HK-2 (cell line): ENCODE measurements around the gene OMG.
"Not testable (repeated sequence)": the region's sequence is repeated elsewhere in the genome, so short reads cannot be mapped to it uniquely, and the experiment has no call there.

Experiments
- DNase-seq: peaks from one replicate; pipeline ENCODE4 v3.0.0-alpha.2; 2018; ENCODE audit not compliant: unreplicated experiment

OMG gene, protein sequence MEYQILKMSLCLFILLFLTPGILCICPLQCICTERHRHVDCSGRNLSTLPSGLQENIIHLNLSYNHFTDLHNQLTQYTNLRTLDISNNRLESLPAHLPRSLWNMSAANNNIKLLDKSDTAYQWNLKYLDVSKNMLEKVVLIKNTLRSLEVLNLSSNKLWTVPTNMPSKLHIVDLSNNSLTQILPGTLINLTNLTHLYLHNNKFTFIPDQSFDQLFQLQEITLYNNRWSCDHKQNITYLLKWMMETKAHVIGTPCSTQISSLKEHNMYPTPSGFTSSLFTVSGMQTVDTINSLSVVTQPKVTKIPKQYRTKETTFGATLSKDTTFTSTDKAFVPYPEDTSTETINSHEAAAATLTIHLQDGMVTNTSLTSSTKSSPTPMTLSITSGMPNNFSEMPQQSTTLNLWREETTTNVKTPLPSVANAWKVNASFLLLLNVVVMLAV

GRCh38 chr17:31297090-31297489 lies at the start of gene OMG:
Gene OMG (minus strand): TSS chr17:31297239. CDS start chr17:31296331, 908 bp downstream.
- no peak for DNase-seq

GRCh38 chr17:31345191-31345747 lies 48.2 kb upstream of the OMG start:
- not testable (repeated sequence) for DNase-seq

DNA sequence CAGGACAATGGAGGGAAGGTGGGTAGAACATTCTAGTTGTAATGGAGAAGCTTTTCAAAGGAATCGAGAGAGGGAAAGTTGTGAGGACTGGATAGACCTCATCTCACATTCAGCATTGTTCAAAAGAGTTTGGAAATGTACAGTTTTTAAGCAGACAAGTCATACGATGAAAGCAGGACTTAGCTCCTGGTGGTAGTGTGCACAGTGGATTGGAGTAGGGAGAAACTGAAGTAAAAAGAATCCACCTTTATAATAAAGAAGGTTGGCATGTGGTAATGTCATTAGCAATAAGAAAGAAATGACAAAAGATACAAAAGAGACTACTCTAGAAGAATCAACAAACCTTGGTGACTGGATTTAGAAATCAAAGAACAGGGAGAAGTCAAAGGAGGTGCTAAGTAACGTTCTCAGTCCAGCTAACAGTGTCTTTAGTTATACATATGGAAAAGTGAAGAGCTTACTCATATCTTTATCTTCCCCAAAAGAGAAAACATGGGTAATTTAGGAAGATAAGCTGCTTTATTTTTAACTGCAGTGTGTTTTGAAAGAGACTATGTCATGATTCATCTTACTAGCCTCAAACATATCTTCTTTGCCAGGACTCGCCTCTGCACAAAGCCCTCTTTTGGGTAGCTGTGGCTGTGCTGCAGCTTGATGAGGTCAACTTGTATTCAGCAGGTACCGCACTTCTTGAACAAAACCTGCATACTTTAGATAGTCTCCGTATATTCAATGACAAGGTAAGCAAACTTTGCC lies 43.0 kb upstream of the OMG start:
- DNase-seq = no peak

DNA sequence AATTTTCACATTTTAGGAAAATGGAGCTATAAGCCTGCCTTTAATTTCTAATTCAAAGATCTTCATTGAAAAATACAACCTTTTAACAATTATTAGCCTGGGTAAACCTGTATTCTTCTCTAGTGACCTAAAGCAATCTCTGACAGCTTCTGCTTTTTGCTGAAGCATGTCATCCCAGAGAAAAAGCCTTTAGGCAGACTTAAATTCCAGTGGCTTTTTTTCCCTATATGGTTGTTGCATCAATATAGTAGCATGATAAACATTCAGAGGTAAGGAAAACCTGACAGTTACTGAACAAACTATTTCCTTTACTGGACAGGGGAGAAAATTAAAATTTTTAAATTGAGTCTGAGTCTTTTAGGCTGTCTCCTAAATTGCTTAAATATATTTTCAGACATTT lies 32.2 kb upstream of the OMG start:
- DNase-seq = no peak

DNA sequence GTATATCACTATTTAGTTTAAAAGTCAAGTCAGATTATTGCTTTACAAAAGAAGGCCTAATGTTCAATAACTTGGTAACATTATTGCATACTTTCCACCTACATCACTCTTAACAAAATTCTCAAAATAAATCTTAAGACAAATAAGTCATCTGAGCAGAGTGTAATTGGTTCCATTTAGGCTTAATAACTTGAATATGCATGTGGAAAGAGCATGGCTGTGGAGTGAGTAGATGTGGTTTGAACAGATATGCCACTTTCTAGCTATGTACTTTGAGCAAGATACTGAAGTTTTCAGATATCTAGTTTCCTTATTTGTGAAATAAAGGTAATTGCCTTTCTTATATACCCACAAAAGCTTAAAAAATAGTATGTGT lies 31.1 kb upstream of the OMG start:
- no peak for DNase-seq

DNA sequence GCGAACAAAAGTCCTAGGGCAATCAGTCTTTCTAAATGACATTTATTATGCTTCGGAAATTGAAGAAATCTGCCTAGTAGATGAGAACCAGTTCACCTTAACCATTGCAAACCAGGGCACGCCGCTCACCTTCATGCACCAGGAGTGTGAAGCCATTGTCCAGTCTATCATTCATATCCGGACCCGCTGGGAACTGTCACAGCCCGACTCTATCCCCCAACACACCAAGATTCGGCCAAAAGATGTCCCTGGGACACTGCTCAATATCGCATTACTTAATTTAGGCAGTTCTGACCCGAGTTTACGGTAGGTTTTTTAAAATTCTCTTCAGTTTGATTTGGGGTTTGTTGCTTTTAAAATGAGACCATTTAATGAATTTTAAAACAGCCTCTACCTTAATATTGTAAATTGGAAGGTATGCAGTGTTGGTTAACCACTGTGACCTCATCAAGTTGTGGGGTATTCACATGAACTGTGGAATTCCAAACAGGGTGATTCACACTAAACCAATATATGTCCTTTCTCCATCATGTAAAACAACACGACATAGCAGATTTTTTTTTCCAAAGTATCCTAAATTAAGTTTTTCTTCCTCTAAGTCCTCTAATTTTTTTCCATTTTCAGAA lies 30.6 kb upstream of the OMG start:
- DNase-seq = peak; percentile 59

GRCh38 chr17:31323551-31323950 lies 26.5 kb upstream of the OMG start:
- no peak for DNase-seq

GRCh38 chr17:31321966-31322365 lies 24.9 kb upstream of the OMG start:
- DNase-seq = no peak

- DNase-seq = peak; percentile 34
These were observed 24.4 kb upstream of the OMG start, which contains the start of gene EVI2A for GRCh38 chr17:31321481-31321880. Gene EVI2A (minus strand): TSS chr17:31321622. CDS start chr17:31319013, 2,609 bp downstream.

- no peak for DNase-seq
These were observed 23.8 kb upstream of the OMG start for GRCh38 chr17:31320791-31321190.

DNA sequence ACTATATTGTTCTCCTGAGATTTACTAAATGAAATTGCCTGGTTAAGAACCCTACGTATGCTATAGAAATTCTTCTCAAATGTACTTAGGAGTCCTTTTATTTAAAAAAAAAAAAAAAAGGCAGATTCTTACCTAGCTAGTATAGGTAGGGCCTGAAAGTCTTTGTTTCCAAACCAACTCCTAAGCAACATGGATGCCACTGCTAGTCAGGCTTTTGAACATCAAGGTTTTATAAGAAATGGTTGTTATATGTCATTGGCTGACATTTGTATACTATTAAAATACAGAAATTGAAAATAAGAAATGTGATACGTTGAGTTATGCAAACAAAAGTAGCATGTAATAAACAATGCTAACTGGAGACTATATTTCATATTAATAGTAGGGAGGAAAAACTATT lies 23.2 kb upstream of the OMG start:
- no peak for DNase-seq

- DNase-seq = no peak
These were observed 22.0 kb upstream of the OMG start for GRCh38 chr17:31318851-31319661.

DNA sequence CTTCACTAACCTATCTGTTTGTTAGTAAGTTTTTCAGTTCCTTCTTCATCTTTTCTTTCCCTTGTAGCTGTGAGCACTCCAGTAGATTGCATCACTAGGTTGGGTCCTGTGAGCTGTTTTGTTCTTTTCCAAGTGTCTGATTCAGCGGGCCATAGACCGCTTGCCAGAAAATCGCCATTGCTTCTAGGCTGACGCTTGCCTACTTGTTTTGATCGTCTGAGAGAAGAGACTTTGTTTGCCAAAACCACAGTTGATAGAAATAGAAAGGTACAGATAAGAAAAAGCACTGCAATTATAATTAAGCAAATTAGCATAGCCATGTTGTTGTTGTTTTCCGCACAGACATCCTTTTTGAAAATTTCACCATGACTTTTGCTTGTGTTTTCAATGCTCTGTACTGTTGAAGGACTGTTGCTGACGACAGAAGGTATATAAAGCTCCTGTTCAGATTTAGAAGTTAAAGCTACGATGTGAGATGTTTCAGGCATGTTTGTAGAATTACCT lies 21.3 kb upstream of the OMG start:
- no peak for DNase-seq

- DNase-seq = no peak
These were observed 17.7 kb upstream of the OMG start for GRCh38 chr17:31314782-31315100.

DNA sequence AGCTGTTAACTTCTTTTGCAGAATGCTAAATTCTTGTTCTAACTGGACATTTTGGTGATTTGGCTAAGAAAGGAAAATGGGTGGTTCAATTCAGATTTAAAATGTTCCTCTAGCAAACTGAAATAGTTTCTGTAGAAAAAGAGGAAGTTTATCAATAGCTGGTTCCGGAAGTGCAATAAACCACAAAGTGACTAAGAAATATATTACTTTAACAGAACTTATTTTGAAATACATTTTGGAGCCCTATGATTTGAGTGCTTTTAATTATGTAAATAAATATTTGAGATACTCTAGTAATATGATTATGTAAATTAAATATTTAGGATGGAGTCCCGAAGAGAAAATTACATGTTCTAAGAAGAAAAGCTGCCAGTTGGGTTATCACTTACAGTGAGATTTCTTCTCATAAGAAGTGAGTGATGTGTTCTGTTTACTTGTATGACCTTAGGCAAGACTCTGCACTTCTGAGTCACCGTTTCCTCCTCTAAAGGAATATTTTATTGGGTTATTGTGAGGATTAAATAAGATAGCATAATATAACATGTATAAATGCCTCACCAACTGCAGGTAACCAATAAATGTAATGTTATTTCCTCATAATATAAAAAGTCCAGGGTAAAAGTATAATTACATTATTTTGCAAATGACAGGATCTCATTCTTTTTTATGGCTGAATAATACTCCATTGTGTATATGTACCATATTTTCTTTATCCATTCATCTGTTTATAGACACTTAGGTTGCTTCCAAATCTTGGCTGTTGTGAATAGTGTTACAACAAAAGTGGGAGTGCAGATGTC lies 17.1 kb upstream of the OMG start, which contains the start of gene EVI2B:
TSS of gene EVI2B (minus strand) at position 73 of the 800 bp plus-strand sequence. CDS start 8,445 bp downstream, outside the sequence.
- DNase-seq = no peak

GRCh38 chr17:31312223-31312622 lies 15.2 kb upstream of the OMG start:
- DNase-seq = not testable (repeated sequence)

- DNase-seq = no peak
These were observed 14.5 kb upstream of the OMG start for GRCh38 chr17:31311526-31311925.

DNA sequence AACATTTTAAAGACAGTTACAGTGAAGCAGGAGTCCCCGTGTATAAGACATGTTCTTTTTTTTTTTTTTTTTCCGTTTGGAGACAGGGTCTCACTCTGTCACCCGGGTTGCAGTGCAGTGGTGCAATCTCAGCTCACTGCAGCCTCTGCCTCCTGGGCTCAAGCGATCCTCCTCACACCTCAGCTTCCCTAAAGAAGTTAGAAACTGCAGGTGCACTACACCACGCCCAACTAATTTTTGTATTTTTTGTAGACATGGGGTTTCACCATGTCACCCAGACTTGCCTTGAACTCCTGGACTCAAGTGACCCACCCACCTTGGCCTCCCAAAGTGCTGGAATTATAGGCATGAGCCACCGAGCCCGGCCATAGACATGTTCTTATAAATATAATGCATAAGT lies 13.8 kb upstream of the OMG start:
- DNase-seq = no peak

- DNase-seq = no peak
These were observed 13.2 kb upstream of the OMG start for GRCh38 chr17:31310260-31310659.

DNA sequence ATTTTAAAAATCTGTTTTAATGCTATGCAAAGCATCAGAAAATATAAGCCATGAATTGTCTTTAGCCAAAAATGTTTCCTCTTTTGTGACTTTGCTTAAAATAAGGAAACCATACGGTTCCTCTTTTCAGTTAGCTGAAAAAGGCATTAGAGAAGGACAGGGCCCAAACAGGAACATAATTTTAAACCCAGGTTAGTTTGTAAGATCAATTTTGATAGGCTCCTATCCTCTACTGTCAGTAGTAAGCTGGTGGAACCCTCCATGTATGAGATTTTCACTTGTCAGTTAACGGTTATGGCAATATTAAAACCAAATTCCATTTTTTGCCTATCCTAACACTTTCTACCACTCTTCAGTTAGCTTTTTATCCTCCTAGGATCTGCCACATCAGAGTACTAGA lies 12.5 kb upstream of the OMG start:
- DNase-seq = no peak
